Cardiac atrium fibroblast (primary cell): ENCODE measurements around the gene PCDH1. TPM values are rescaled to one million over a fixed set of nuclear protein-coding genes. Genes with fewer than 3 reads are reported as not detected.

Experiments
- total RNA-seq: library from RNA; depleted of rRNA; stranded (reverse); fragments of >200 nt; gene quantifications from 2 replicates; pipeline ENCODE4 v1.2.3, GENCODE V29; 2015

The PCDH1 gene
- 14.8 and 18.3 TPM in 2 replicates for total RNA-seq

GRCh38 chr5:141878186-141878710 is at the start of gene PCDH1:
TSS of gene PCDH1 (minus strand) at chr5:141878410. CDS start at chr5:141878262, 148 bp downstream.

DNA sequence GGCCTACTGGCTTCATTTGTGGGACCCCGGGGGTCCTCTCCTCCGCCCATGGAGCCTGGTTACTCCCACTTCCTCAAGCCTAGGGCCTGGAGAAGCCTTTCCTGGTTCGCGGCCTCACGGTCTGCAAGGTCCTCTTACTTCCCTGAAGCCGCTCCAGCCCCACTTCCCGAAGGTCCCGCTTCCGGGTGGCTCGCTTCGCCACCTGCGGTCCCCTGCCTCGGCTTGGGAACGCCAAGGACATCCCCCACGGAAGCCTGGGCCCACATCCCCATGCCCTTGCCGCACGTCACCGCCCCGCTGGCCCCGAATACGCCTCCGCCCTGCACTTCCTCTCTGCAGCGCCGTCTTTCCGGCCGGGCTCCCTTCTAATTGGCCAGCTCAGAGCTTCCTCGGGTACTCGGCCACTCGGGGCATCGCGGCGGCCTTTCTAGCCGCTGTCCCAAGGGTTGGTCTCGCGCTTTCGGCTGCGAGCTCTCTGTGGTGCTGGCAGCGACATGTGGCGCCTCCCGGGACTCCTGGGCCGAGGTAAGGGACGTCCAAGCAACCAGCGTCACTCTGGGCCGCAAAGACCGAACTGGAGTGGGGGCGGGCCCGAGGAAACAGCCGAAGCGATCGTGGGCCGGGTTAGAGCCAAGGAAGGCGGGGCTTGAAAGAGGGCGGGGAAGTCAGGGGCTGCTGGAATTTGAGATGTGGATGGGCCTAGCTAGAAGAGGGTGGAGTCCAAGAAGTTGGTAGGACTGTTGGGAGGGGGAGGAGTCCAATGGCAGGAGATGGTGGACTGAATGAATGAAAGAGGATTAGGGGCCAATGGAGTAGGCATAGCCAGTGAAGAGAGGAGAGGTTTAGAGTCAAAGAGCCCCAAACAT is 45.5 kb upstream of the PCDH1 start, which contains the start of gene DELE1:
Gene DELE1 (plus strand): TSS at position 424 of the 866 bp plus-strand sequence. CDS start 71 bp downstream, at position 495.

Other genes starting within 250 kb of the PCDH1 start
- 46.9 and 54.3 TPM in 2 replicates for gene HDAC3, start 241.6 kb downstream of the PCDH1 start, total RNA-seq
- 2.8 and 5.8 TPM in 2 replicates for gene RELL2, start 241.4 kb downstream of the PCDH1 start, total RNA-seq
- 15.3 and 15.7 TPM in 2 replicates for gene FCHSD1, start 227.0 kb downstream of the PCDH1 start, total RNA-seq
- 6.9 and 7.1 TPM in 2 replicates for gene ARAP3, start 196.2 kb downstream of the PCDH1 start, total RNA-seq
- gene DELE1, start 45.5 kb upstream of the PCDH1 start, total RNA-seq: 46.5 and 66.8 TPM in 2 replicates
- 4.3 and 9.2 TPM in 2 replicates for gene PCDH12, start 79.8 kb upstream of the PCDH1 start, total RNA-seq
- 46.2 and 49.4 TPM in 2 replicates for gene RNF14, start 90.7 kb upstream of the PCDH1 start, total RNA-seq
- gene GNPDA1, start 134.6 kb upstream of the PCDH1 start, total RNA-seq: 29.2 and 52.2 TPM in 2 replicates
- 64.3 and 68.2 TPM in 2 replicates for gene NDFIP1, start 230.4 kb upstream of the PCDH1 start, total RNA-seq